ENCODE data around the gene DNAJC4.
A peak's percentile ranks its signal among the peaks of the same experiment; 100 is the strongest.
"Not testable (repeated sequence)": the region's sequence is repeated elsewhere in the genome, so short reads cannot be mapped to it uniquely, and the experiment has no call there.

DNAJC4 gene

GRCh38 chr11:64246621-64246870 lies 16.2 kb downstream of the DNAJC4 start:
- DNase-seq, result not testable (repeated sequence)

GRCh38 chr11:64246871-64247728 lies 16.8 kb downstream of the DNAJC4 start, which contains the start of gene PPP1R14B:
Gene PPP1R14B, minus strand, starts transcription at chr11:64246943. Its CDS starts 270 bp downstream, at chr11:64246673.
- peak; percentile 92 for DNase-seq

- DNase-seq, result no peak
Observed at GRCh38 chr11:64247729-64248531, 17.6 kb downstream of the DNAJC4 start.

- DNase-seq, result no peak
Observed at GRCh38 chr11:64248578-64248977, 18.2 kb downstream of the DNAJC4 start.

- DNase-seq, result no peak
Observed at GRCh38 chr11:64249038-64249437, 18.7 kb downstream of the DNAJC4 start.

- DNase-seq, result no peak
Observed at GRCh38 chr11:64249563-64250414, 19.4 kb downstream of the DNAJC4 start.

- DNase-seq, result no peak
Observed at GRCh38 chr11:64250415-64251015, 20.2 kb downstream of the DNAJC4 start.

GRCh38 chr11:64251016-64251752 lies 20.8 kb downstream of the DNAJC4 start, which contains the start of gene PLCB3:
Gene PLCB3, plus strand, starts transcription at chr11:64251530. Its CDS starts 120 bp downstream, at chr11:64251650.
- DNase-seq, result peak; percentile 69

- DNase-seq, result no peak
Observed at GRCh38 chr11:64251753-64252002, 21.3 kb downstream of the DNAJC4 start.

GRCh38 chr11:64252003-64252872 lies 21.9 kb downstream of the DNAJC4 start:
- DNase-seq, result no peak

GRCh38 chr11:64253043-64253442 lies 22.7 kb downstream of the DNAJC4 start:
- no peak for DNase-seq

- no peak for DNase-seq
Observed at GRCh38 chr11:64253481-64253880, 23.1 kb downstream of the DNAJC4 start.

GRCh38 chr11:64254326-64254725 lies 24.0 kb downstream of the DNAJC4 start:
- DNase-seq, result no peak

GRCh38 chr11:64255135-64256128 lies 25.1 kb downstream of the DNAJC4 start:
- no peak for DNase-seq

GRCh38 chr11:64256300-64256699 lies 26.0 kb downstream of the DNAJC4 start:
- DNase-seq, result no peak

- no peak for DNase-seq
Observed at GRCh38 chr11:64258356-64258755, 28.0 kb downstream of the DNAJC4 start.

- DNase-seq, result no peak
Observed at GRCh38 chr11:64258946-64259532, 28.7 kb downstream of the DNAJC4 start.

GRCh38 chr11:64259533-64260067 lies 29.3 kb downstream of the DNAJC4 start:
- no peak for DNase-seq

GRCh38 chr11:64260147-64260708 lies 29.9 kb downstream of the DNAJC4 start:
- no peak for DNase-seq

All from activated CD4-positive, alpha-beta T cell treated with anti-CD3 and anti-CD28 coated beads, Interleukin-10, Interleukin-2, amounts not matched to agents 100 ng/mL and 50 ng/mL, durations not matched to agents 16 hours and 8 hours (primary cell).